ENCODE data around the gene ACE.

ACE gene

GRCh38 chr17:63474174-63474573 lies 2.7 kb upstream of the ACE start:
- DNase-seq (ENCODE audit: insufficient read length, low spot score) (no peak), FAIRE-seq (no peak)

GRCh38 chr17:63474586-63475460 lies 2.0 kb upstream of the ACE start:
- DNase-seq (ENCODE audit: insufficient read length, low spot score): no peak
- no peak for FAIRE-seq

- DNase-seq (ENCODE audit: insufficient read length, low spot score) (no peak), FAIRE-seq (peak; percentile 13)
These were observed 1.1 kb upstream of the ACE start for GRCh38 chr17:63475491-63476412.

- FAIRE-seq (no peak), DNase-seq (ENCODE audit: insufficient read length, low spot score) (no peak)
These were observed 405 bp upstream of the ACE start for GRCh38 chr17:63476459-63476853.

GRCh38 chr17:63477480-63478440 lies 899 bp downstream of the ACE start:
- no peak for DNase-seq (ENCODE audit: insufficient read length, low spot score)

GRCh38 chr17:63478814-63479494 lies 2.1 kb downstream of the ACE start:
- DNase-seq (ENCODE audit: insufficient read length, low spot score) (peak; percentile 100), FAIRE-seq (peak; percentile 97)

More at GRCh38 chr17:63477480-63478440, 899 bp downstream of the ACE start:
- FAIRE-seq: peak; percentile 80

GRCh38 chr17:63479495-63480184 lies 2.8 kb downstream of the ACE start:
- DNase-seq (ENCODE audit: insufficient read length, low spot score): no peak
- no peak for FAIRE-seq

GRCh38 chr17:63480192-63480784 lies 3.4 kb downstream of the ACE start:
- no peak for FAIRE-seq
- no peak for DNase-seq (ENCODE audit: insufficient read length, low spot score)

- FAIRE-seq: no peak
- DNase-seq (ENCODE audit: insufficient read length, low spot score): no peak
These were observed 4.1 kb downstream of the ACE start for GRCh38 chr17:63480826-63481487.

GRCh38 chr17:63481488-63481870 lies 4.6 kb downstream of the ACE start:
- no peak for FAIRE-seq

GRCh38 chr17:63482509-63482908 lies 5.6 kb downstream of the ACE start:
- FAIRE-seq: no peak
- no peak for DNase-seq (ENCODE audit: insufficient read length, low spot score)

More at GRCh38 chr17:63481488-63481870, 4.6 kb downstream of the ACE start:
- DNase-seq (ENCODE audit: insufficient read length, low spot score): no peak

- DNase-seq (ENCODE audit: insufficient read length, low spot score) (no peak), FAIRE-seq (no peak)
These were observed 6.2 kb downstream of the ACE start for GRCh38 chr17:63483038-63483437.

GRCh38 chr17:63483655-63484575 lies 7.1 kb downstream of the ACE start:
- DNase-seq (ENCODE audit: insufficient read length, low spot score) (no peak), FAIRE-seq (no peak)

GRCh38 chr17:63486317-63487013 lies 9.6 kb downstream of the ACE start:
- no peak for DNase-seq (ENCODE audit: insufficient read length, low spot score)
- peak; percentile 62 for FAIRE-seq

GRCh38 chr17:63487014-63487339 lies 10.1 kb downstream of the ACE start:
- FAIRE-seq (no peak), DNase-seq (ENCODE audit: insufficient read length, low spot score) (no peak)

GRCh38 chr17:63488851-63489250 lies 12.0 kb downstream of the ACE start:
- no peak for DNase-seq (ENCODE audit: insufficient read length, low spot score)
- no peak for FAIRE-seq

- no peak for DNase-seq (ENCODE audit: insufficient read length, low spot score)
- no peak for FAIRE-seq
These were observed 12.4 kb downstream of the ACE start for GRCh38 chr17:63489291-63489690.
